GM21423 (cell line): ENCODE measurements around the gene ERVK3-1.

Experiments used
- ATAC-seq: cut with Tn5 transposase; IDR thresholded peaks from one replicate; pipeline ENCODE4 v1.9.1; 2021; ENCODE audit warnings: mild to moderate bottlenecking, moderate library complexity; ENCODE audit not compliant: unreplicated experiment

The ERVK3-1 gene

GRCh38 chr19:58357481-58358145 is 52.4 kb downstream of the ERVK3-1 start:
- ATAC-seq, result no peak

GRCh38 chr19:58361900-58362271 is 56.7 kb downstream of the ERVK3-1 start:
- peak; percentile 2 for ATAC-seq

- peak; percentile 84 for ATAC-seq
Measured at GRCh38 chr19:58362272-58362994, 57.3 kb downstream of the ERVK3-1 start, which contains the start of gene ZNF497. ZNF497 (minus strand) TSS chr19:58362751; CDS start chr19:58357635, 5,116 bp downstream.

GRCh38 chr19:58364146-58364545 is 59.0 kb downstream of the ERVK3-1 start:
- ATAC-seq, result no peak
